HG03558 (cell line): ENCODE results near the gene DIPK2A.

Source experiments
- ATAC-seq: cut with Tn5 transposase; IDR thresholded peaks from one replicate; pipeline ENCODE4 v1.9.1; 2021; ENCODE audit warnings: moderate number of reproducible peaks; ENCODE audit not compliant: unreplicated experiment; ENCODE audit errors: extremely low read depth

The DIPK2A gene

GRCh38 chr3:143971359-143972154, at the start of gene DIPK2A:
DIPK2A (plus strand) TSS chr3:143971823; CDS start chr3:143972333, 510 bp downstream.
- peak; percentile 28 for ATAC-seq

GRCh38 chr3:143924522-143925285, 46.9 kb upstream of the DIPK2A start:
- no peak for ATAC-seq

DNA sequence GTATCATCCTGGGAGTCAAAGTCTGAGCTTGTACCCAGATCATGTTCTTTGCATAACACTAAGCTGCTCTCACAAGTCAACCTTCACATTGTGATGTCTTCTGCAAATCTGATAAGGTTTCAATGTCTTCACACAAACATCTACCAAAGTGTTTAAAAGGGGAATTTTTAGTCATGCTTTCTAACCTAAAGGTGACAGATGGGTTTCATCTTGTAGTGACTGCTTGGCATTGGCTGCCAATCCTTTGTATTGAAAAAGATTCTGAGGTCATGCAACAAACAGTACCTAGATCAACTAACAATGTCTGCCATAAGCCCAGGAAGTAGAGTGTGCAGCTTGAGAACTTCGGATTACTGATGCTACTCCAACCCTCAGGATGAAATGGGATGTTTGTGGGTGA, 43.6 kb upstream of the DIPK2A start:
- ATAC-seq, result no peak

DNA sequence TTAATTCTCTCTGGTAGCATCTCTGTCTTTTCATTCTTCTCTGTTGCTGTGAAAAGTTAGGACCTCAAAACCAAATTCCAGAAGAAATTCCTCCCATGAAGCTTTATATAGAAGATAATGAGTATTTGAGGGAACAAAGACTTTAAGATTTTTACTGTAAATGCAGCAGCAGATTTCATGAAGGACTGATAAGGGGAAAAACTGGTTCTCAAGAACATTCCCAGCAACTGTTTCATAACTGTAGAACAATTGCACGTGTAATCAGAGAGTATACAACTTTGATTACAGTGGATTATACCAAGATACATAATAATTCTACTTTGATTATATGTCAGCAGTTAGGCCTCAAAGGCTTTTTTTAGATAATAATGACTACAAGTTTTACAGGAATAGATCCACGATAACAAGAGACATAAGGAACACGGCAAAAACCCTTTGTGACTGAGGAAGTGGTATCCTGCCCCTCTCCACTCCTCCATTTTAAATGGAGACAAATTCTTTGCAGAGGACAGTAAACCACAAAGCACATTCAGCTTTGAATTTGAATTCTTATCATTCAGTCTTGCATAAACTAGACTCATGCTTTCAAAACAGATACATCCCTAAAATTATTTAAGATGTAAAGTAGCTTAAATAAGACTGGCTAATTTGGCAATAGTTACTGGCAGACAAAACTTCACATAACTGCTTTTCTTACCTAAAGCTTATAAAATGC, 42.9 kb upstream of the DIPK2A start:
- ATAC-seq, result no peak

- no peak for ATAC-seq
These were observed 36.8 kb upstream of the DIPK2A start for GRCh38 chr3:143934791-143935190.

- no peak for ATAC-seq
These were observed 35.9 kb upstream of the DIPK2A start for GRCh38 chr3:143935678-143936077.

GRCh38 chr3:143950810-143951209, 20.8 kb upstream of the DIPK2A start:
- no peak for ATAC-seq

- ATAC-seq, result peak; percentile 73
These were observed 20.2 kb upstream of the DIPK2A start for GRCh38 chr3:143951351-143951971.

- ATAC-seq, result no peak
These were observed 19.0 kb upstream of the DIPK2A start for GRCh38 chr3:143952569-143953072.

GRCh38 chr3:143955113-143955512, 16.5 kb upstream of the DIPK2A start:
- ATAC-seq, result no peak

GRCh38 chr3:143956838-143957237, 14.8 kb upstream of the DIPK2A start:
- ATAC-seq, result no peak

- no peak for ATAC-seq
These were observed 14.2 kb upstream of the DIPK2A start for GRCh38 chr3:143957453-143957852.

DNA sequence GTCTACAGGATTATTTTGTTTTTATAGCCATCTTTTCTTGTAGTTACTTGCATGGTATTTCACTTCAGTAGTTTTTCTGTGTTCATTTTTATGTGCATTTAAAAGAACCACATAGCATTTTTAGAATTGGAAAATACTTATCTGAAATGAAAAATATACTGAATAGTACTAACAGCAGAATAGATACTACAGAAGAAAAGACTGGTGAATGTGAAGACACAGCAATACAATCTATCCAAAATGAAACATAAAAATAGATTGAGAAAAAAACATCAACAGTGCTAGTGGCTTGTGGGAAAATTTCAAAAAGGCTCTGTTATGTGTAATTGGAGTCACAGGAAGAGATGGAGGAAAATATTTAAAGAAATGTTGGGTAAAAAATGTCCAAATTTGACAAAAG, 12.7 kb upstream of the DIPK2A start:
- no peak for ATAC-seq

DNA sequence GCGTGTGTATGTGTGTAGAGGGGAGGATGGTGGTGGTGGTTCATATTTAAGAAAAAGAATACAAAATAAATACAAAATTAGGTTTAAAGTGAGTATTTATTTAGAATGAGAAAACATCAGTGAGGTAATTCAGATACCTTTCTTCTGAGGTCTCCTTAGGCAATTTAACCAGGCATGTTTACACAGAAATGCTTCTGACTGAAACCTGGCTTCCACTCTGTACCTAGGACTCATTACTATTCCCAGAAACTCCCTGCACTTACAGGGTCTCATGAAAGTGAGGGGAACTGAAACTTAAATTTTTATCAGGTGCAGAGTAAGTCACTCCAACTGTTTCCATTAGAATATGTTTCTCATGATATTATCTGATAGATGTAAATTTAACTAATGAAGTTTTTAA, 10.3 kb upstream of the DIPK2A start:
- no peak for ATAC-seq

- no peak for ATAC-seq
These were observed 7.7 kb upstream of the DIPK2A start for GRCh38 chr3:143963946-143964345.

DNA sequence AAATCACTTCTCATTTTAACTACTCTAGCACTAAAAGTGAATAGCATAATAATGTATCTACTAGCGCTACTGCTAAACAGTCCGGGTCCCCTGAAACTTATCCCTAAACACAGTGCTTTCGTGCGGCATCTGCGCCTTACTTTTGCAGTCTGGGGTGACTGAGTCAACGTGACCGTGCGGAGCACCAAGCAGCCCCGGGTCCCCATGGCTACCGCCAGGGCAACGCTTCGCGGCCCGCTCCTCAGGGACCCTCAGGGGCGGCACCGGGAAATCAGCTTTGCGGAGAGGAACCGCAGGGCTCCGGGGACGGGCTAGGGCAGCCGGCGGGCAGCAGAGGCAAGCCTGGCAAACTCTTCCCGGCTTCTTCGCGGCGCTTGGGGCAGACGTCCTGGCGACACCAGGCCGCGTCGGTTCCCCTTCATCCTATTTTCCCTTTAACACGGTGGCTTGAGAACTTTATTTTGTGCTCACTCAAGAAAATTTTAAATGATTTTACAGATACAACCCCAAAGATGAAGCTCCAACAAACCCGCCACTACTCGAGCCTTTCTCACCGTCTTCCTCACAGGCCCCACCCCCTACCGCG, 757 bp upstream of the DIPK2A start:
- ATAC-seq, result peak; percentile 14

- no peak for ATAC-seq
These were observed 507 bp downstream of the DIPK2A start for GRCh38 chr3:143972155-143972504.

DNA sequence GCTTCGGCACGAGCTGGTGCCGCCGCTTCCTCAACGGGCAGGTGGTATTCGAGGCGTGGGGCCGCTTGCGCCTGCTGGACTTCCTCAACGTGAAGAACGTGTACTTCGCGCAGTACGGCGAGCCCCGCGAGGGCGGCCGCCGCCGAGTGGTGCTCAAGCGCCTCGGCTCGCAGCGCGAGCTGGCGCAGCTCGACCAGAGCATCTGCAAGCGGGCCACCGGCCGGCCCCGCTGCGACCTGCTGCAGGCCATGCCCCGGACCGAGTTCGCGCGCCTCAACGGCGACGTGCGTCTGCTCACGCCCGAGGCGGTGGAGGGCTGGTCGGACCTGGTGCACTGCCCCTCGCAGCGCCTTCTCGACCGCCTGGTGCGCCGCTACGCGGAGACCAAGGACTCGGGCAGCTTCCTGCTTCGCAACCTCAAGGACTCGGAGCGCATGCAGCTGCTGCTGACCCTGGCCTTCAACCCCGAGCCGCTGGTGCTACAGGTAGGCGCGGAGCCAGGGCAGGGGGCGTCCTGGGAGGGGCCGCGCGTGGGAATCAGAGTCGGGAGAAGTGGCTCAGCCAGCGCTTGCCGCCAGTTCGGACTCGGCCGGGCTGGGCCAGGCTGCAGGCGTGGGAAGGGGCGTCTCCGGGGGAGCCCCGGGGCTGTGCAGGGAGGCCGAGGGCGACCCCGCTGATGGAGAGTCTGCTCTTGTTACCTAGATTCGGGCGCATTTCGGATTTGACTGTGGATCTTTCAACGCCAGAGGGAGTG, 1.1 kb downstream of the DIPK2A start:
- ATAC-seq, result peak; percentile 19

GRCh38 chr3:143973259-143974021, 1.8 kb downstream of the DIPK2A start:
- peak; percentile 11 for ATAC-seq
